HG02588 (cell line): ENCODE data around the gene DAPK1.

ENCODE experiments used
- ATAC-seq: cut with Tn5 transposase; IDR thresholded peaks from one replicate; pipeline ENCODE4 v1.9.1; 2021; ENCODE audit warnings: mild to moderate bottlenecking, moderate library complexity; ENCODE audit not compliant: unreplicated experiment

DAPK1 gene

GRCh38 chr9:87681271-87682061 lies 183.8 kb downstream of the DAPK1 start:
- ATAC-seq: no peak

- no peak for ATAC-seq
Measured at GRCh38 chr9:87682085-87682484, 184.4 kb downstream of the DAPK1 start.

GRCh38 chr9:87682618-87683017 lies 185.0 kb downstream of the DAPK1 start:
- ATAC-seq: no peak

- no peak for ATAC-seq
Measured at GRCh38 chr9:87683751-87684626, 186.3 kb downstream of the DAPK1 start.

GRCh38 chr9:87684627-87685219 lies 187.1 kb downstream of the DAPK1 start:
- ATAC-seq: no peak

- no peak for ATAC-seq
Measured at GRCh38 chr9:87685441-87685840, 187.8 kb downstream of the DAPK1 start.

- ATAC-seq: no peak
Measured at GRCh38 chr9:87685871-87686519, 188.3 kb downstream of the DAPK1 start.

GRCh38 chr9:87686520-87687090 lies 188.9 kb downstream of the DAPK1 start:
- ATAC-seq: no peak

- no peak for ATAC-seq
Measured at GRCh38 chr9:87687207-87687606, 189.5 kb downstream of the DAPK1 start.

GRCh38 chr9:87694236-87694755 lies 196.6 kb downstream of the DAPK1 start:
- no peak for ATAC-seq

GRCh38 chr9:87695523-87695922 lies 197.9 kb downstream of the DAPK1 start:
- no peak for ATAC-seq

- ATAC-seq: no peak
Measured at GRCh38 chr9:87696641-87697040, 199.0 kb downstream of the DAPK1 start.

- ATAC-seq: no peak
Measured at GRCh38 chr9:87698069-87698809, 200.6 kb downstream of the DAPK1 start.

GRCh38 chr9:87699835-87700234 lies 202.2 kb downstream of the DAPK1 start:
- ATAC-seq: no peak

GRCh38 chr9:87701491-87701890 lies 203.8 kb downstream of the DAPK1 start:
- no peak for ATAC-seq

GRCh38 chr9:87701931-87702421 lies 204.3 kb downstream of the DAPK1 start:
- no peak for ATAC-seq

- ATAC-seq: no peak
Measured at GRCh38 chr9:87702921-87703320, 205.3 kb downstream of the DAPK1 start.

- ATAC-seq: no peak
Measured at GRCh38 chr9:87703636-87704276, 206.1 kb downstream of the DAPK1 start.

GRCh38 chr9:87704342-87704741 lies 206.7 kb downstream of the DAPK1 start:
- ATAC-seq: no peak
